Activated naive CD8-positive, alpha-beta T cell (primary cell): ENCODE results near the gene ZNF317.

Experiments used
- H3K27ac Mint-ChIP-seq: one replicate; pipeline ENCODE4 v1.8.0; 2021; ENCODE audit warnings: mixed read lengths
- H3K27me3 Mint-ChIP-seq: one replicate; pipeline ENCODE4 v1.8.0; 2021; ENCODE audit warnings: mixed read lengths
- H3K36me3 Mint-ChIP-seq: one replicate; pipeline ENCODE4 v1.8.0; 2021; ENCODE audit warnings: mixed read lengths
- H3K4me1 Mint-ChIP-seq: one replicate; pipeline ENCODE4 v1.8.0; 2021; ENCODE audit warnings: low read depth, mixed read lengths
- H3K4me3 Mint-ChIP-seq: one replicate; pipeline ENCODE4 v1.8.0; 2021; ENCODE audit warnings: mild to moderate bottlenecking, mixed read lengths
- H3K9me3 Mint-ChIP-seq: one replicate; pipeline ENCODE4 v1.8.0; 2021; ENCODE audit warnings: low read depth, mixed read lengths

The ZNF317 gene

GRCh38 chr19:9140159-9140874, at the start of gene ZNF317:
Gene ZNF317, plus strand, starts transcription at chr19:9140397. Its CDS starts 15,620 bp downstream, at chr19:9156017.
- Mint-ChIP-seq H3K27me3 (peaks cover 1% of the 10 kb centered on the region), H3K4me3 (peak within 1 kb of the TSS; percentile 96), H3K27ac (peak within 1 kb of the TSS; percentile 98), H3K9me3 (peaks cover 7% of the 10 kb centered on the region), H3K36me3 (peaks cover 13% of the 10 kb centered on the region), H3K4me1 (peaks cover 39% of the 10 kb centered on the region)

- no peak within 1 kb of the TSS for H3K27ac Mint-ChIP-seq
- no peaks in the 10 kb centered on the region for H3K4me1 Mint-ChIP-seq
- peaks cover 14% of the 10 kb centered on the region for H3K27me3 Mint-ChIP-seq
- no peaks in the 10 kb centered on the region for H3K36me3 Mint-ChIP-seq
- no peak within 1 kb of the TSS for H3K4me3 Mint-ChIP-seq
- H3K9me3 Mint-ChIP-seq, result no peaks in the 10 kb centered on the region
These were observed 32.8 kb upstream of the ZNF317 start, which contains the start of gene OR7G2 for GRCh38 chr19:9107375-9107774. Gene OR7G2, minus strand, starts transcription at chr19:9107475. Its CDS starts 4,232 bp downstream, at chr19:9103243.

- H3K9me3 Mint-ChIP-seq, result no peaks in the 10 kb centered on the region
- no peak overlapping the region for H3K4me3 Mint-ChIP-seq
- H3K4me1 Mint-ChIP-seq, result no peaks in the 10 kb centered on the region
- H3K36me3 Mint-ChIP-seq, result no peaks in the 10 kb centered on the region
- peaks cover 11% of the 10 kb centered on the region for H3K27me3 Mint-ChIP-seq
- H3K27ac Mint-ChIP-seq, result no peak overlapping the region
These were observed 30.2 kb upstream of the ZNF317 start for GRCh38 chr19:9109959-9110358.

GRCh38 chr19:9115307-9115813, 24.8 kb upstream of the ZNF317 start, which contains the start of gene OR7G1:
Gene OR7G1, minus strand, starts transcription at chr19:9115763. Its CDS starts 0 bp downstream, at chr19:9115763.
- H3K27ac Mint-ChIP-seq, result no peak within 1 kb of the TSS
- H3K4me1 Mint-ChIP-seq, result no peaks in the 10 kb centered on the region
- H3K27me3 Mint-ChIP-seq, result peaks cover 18% of the 10 kb centered on the region
- H3K9me3 Mint-ChIP-seq, result no peaks in the 10 kb centered on the region
- H3K36me3 Mint-ChIP-seq, result no peaks in the 10 kb centered on the region
- H3K4me3 Mint-ChIP-seq, result no peak within 1 kb of the TSS

GRCh38 chr19:9116547-9116946, 23.6 kb upstream of the ZNF317 start:
- no peaks in the 10 kb centered on the region for H3K4me1 Mint-ChIP-seq
- peaks cover 18% of the 10 kb centered on the region for H3K27me3 Mint-ChIP-seq
- no peaks in the 10 kb centered on the region for H3K9me3 Mint-ChIP-seq
- H3K27ac Mint-ChIP-seq, result no peak overlapping the region
- H3K36me3 Mint-ChIP-seq, result no peaks in the 10 kb centered on the region
- no peak overlapping the region for H3K4me3 Mint-ChIP-seq

- no peak within 1 kb of the TSS for H3K27ac Mint-ChIP-seq
- H3K9me3 Mint-ChIP-seq, result no peaks in the 10 kb centered on the region
- H3K4me1 Mint-ChIP-seq, result peaks cover 6% of the 10 kb centered on the region
- H3K4me3 Mint-ChIP-seq, result no peak within 1 kb of the TSS
- H3K27me3 Mint-ChIP-seq, result peaks cover 20% of the 10 kb centered on the region
- H3K36me3 Mint-ChIP-seq, result no peaks in the 10 kb centered on the region
These were observed 13.2 kb upstream of the ZNF317 start, which contains the start of gene OR7G3 for GRCh38 chr19:9126900-9127405. Gene OR7G3, minus strand, starts transcription at chr19:9126950. Its CDS starts 0 bp downstream, at chr19:9126950.

GRCh38 chr19:9128171-9128570, 12.0 kb upstream of the ZNF317 start:
- no peaks in the 10 kb centered on the region for H3K36me3 Mint-ChIP-seq
- H3K27me3 Mint-ChIP-seq, result peaks cover 17% of the 10 kb centered on the region
- H3K4me1 Mint-ChIP-seq, result peaks cover 6% of the 10 kb centered on the region
- no peak overlapping the region for H3K4me3 Mint-ChIP-seq
- no peaks in the 10 kb centered on the region for H3K9me3 Mint-ChIP-seq
- no peak overlapping the region for H3K27ac Mint-ChIP-seq

- H3K4me3 Mint-ChIP-seq, result no peak overlapping the region
- no peaks in the 10 kb centered on the region for H3K9me3 Mint-ChIP-seq
- peaks cover 13% of the 10 kb centered on the region for H3K27me3 Mint-ChIP-seq
- H3K27ac Mint-ChIP-seq, result no peak overlapping the region
- H3K4me1 Mint-ChIP-seq, result peaks cover 6% of the 10 kb centered on the region
- no peaks in the 10 kb centered on the region for H3K36me3 Mint-ChIP-seq
These were observed 9.2 kb upstream of the ZNF317 start for GRCh38 chr19:9130965-9131364.

GRCh38 chr19:9132422-9132821, 7.8 kb upstream of the ZNF317 start:
- no peaks in the 10 kb centered on the region for H3K9me3 Mint-ChIP-seq
- H3K4me3 Mint-ChIP-seq, result no peak overlapping the region
- no peaks in the 10 kb centered on the region for H3K36me3 Mint-ChIP-seq
- peaks cover 9% of the 10 kb centered on the region for H3K4me1 Mint-ChIP-seq
- peaks cover 3% of the 10 kb centered on the region for H3K27me3 Mint-ChIP-seq
- H3K27ac Mint-ChIP-seq, result no peak overlapping the region

- H3K36me3 Mint-ChIP-seq, result peaks cover 9% of the 10 kb centered on the region
- H3K9me3 Mint-ChIP-seq, result peaks cover 5% of the 10 kb centered on the region
- H3K27ac Mint-ChIP-seq, result peak overlapping the region; percentile 98
- peaks cover 1% of the 10 kb centered on the region for H3K27me3 Mint-ChIP-seq
- peak overlapping the region; percentile 96 for H3K4me3 Mint-ChIP-seq
- H3K4me1 Mint-ChIP-seq, result peaks cover 37% of the 10 kb centered on the region
These were observed 513 bp upstream of the ZNF317 start for GRCh38 chr19:9139609-9140158.

- Mint-ChIP-seq H3K4me1 (peaks cover 66% of the 10 kb centered on the region), H3K36me3 (peaks cover 36% of the 10 kb centered on the region), H3K9me3 (peaks cover 10% of the 10 kb centered on the region), H3K4me3 (no peak overlapping the region), H3K27me3 (no peaks in the 10 kb centered on the region), H3K27ac (no peak overlapping the region)
These were observed 4.7 kb downstream of the ZNF317 start for GRCh38 chr19:9144920-9145319.

GRCh38 chr19:9146882-9147281, 6.7 kb downstream of the ZNF317 start:
- H3K4me3 Mint-ChIP-seq, result no peak overlapping the region
- H3K36me3 Mint-ChIP-seq, result peaks cover 53% of the 10 kb centered on the region
- peaks cover 73% of the 10 kb centered on the region for H3K4me1 Mint-ChIP-seq
- no peaks in the 10 kb centered on the region for H3K27me3 Mint-ChIP-seq
- peaks cover 14% of the 10 kb centered on the region for H3K9me3 Mint-ChIP-seq
- H3K27ac Mint-ChIP-seq, result no peak overlapping the region

- H3K27me3 Mint-ChIP-seq, result no peaks in the 10 kb centered on the region
- peaks cover 59% of the 10 kb centered on the region for H3K36me3 Mint-ChIP-seq
- H3K9me3 Mint-ChIP-seq, result peaks cover 14% of the 10 kb centered on the region
- H3K4me1 Mint-ChIP-seq, result peaks cover 68% of the 10 kb centered on the region
- no peak overlapping the region for H3K27ac Mint-ChIP-seq
- H3K4me3 Mint-ChIP-seq, result no peak overlapping the region
These were observed 8.5 kb downstream of the ZNF317 start for GRCh38 chr19:9148697-9149096.

GRCh38 chr19:9149997-9150396, 9.8 kb downstream of the ZNF317 start:
- H3K36me3 Mint-ChIP-seq, result peaks cover 60% of the 10 kb centered on the region
- H3K27me3 Mint-ChIP-seq, result no peaks in the 10 kb centered on the region
- H3K9me3 Mint-ChIP-seq, result peaks cover 7% of the 10 kb centered on the region
- H3K27ac Mint-ChIP-seq, result no peak overlapping the region
- peak overlapping the region; percentile 38 for H3K4me3 Mint-ChIP-seq
- peaks cover 69% of the 10 kb centered on the region for H3K4me1 Mint-ChIP-seq

- H3K9me3 Mint-ChIP-seq, result peaks cover 4% of the 10 kb centered on the region
- H3K36me3 Mint-ChIP-seq, result peaks cover 61% of the 10 kb centered on the region
- H3K27me3 Mint-ChIP-seq, result no peaks in the 10 kb centered on the region
- peak overlapping the region; percentile 46 for H3K27ac Mint-ChIP-seq
- no peak overlapping the region for H3K4me3 Mint-ChIP-seq
- peaks cover 72% of the 10 kb centered on the region for H3K4me1 Mint-ChIP-seq
These were observed 10.5 kb downstream of the ZNF317 start for GRCh38 chr19:9150650-9151049.
